Adrenal gland (tissue), 12 donors: Measurements from ENCODE around the gene ARVCF. TPM values are rescaled to one million over a fixed set of nuclear protein-coding genes. Genes with fewer than 3 reads are reported as not detected.
A peak's percentile ranks its signal among the peaks of the same experiment; 100 is the strongest.

ENCODE experiments used
- DNase-seq, 7 donors: peaks; one replicate each; pipeline ENCODE4 v3.0.0-alpha.2; 2019 to 2020
- H3K27ac ChIP-seq, 5 donors: fragments of 200-600 bp; sonication (generic) in 4 of 5; 1 replicate in 3 of 5; 2 replicates in 2 of 5; pipeline versions ENCODE4 v1.5.1 to v1.8.0; 2016 to 2020; ENCODE audit warnings: mild to moderate bottlenecking in 1 of 5
- H3K27me3 ChIP-seq: fragments of 200-600 bp; 2 replicates; pipeline ENCODE4 v1.8.0; 2021
- H3K36me3 ChIP-seq, 2 donors: fragments of 200-600 bp; replicated peaks in 1 of 2; 1 replicate in 1 of 2; 2 replicates in 1 of 2; pipeline versions ENCODE4 v1.5.1 to v1.8.0; 2018 to 2022
- H3K4me1 ChIP-seq, 2 donors: fragments of 200-600 bp; replicated peaks in 1 of 2; 1 replicate in 1 of 2; 2 replicates in 1 of 2; pipeline versions ENCODE4 v1.5.1 to v1.8.0; 2018 to 2021
- H3K4me3 ChIP-seq, 4 donors: fragments of 200-600 bp; sonication (generic) in 3 of 4; one replicate each; pipeline ENCODE4 v1.5.1; 2016 to 2018
- H3K9me3 ChIP-seq, 3 donors: fragments of 200-600 bp; sonication (generic) in 1 of 3; replicated peaks in 1 of 3; 1 replicate in 2 of 3; 2 replicates in 1 of 3; pipeline versions ENCODE4 v1.5.1 to v1.8.0; 2016 to 2021
- CTCF ChIP-seq, 6 experiments: fragments of 450-650 bp in 4 of 6; fragments of 200-600 bp in 2 of 6; sonication (generic) in 1 of 6; IDR thresholded peaks; 1 replicate in 5 of 6; 2 replicates in 1 of 6; pipeline versions ENCODE4 v1.5.1 to v1.8.0; 2016 to 2021; ENCODE audit warnings: antibody characterized with exemption in 6 of 6, mild to moderate bottlenecking in 2 of 6, moderate library complexity in 1 of 6
- POLR2A ChIP-seq, 2 donors: fragments of 450-650 bp; IDR thresholded peaks; one replicate each; pipeline ENCODE4 v1.6.1; 2017; ENCODE audit warnings: antibody characterized with exemption in 2 of 2, mild to moderate bottlenecking in 2 of 2, moderate library complexity in 1 of 2
- WGBS, 4 donors: extraction: QIAGEN DNeasy Blood & Tissue Kit in 2 of 4; methylation state at CpG; one replicate each; pipeline versions ENCODE4 v1.1.5 to v1.1.7; 2013 to 2017; 5-methylcytosine and 5-hydroxymethylcytosine counted together
- intact Hi-C, 2 donors: fragments of 100-400 bp; cut with DNase I; formaldehyde crosslinking; loops; one replicate each; pipeline versions ENCODE4 v1.14.1 to v1.15.0; 2022 to 2023
- polyA plus RNA-seq, 3 donors: library from polyadenylated mRNA; stranded (reverse); fragments of 200-250 nt in 2 of 3; fragments of 350-450 nt in 1 of 3; fragmentation: Illumina TruSeq in 1 of 3; extraction: RNeasy Lipid Tissue Mini Kit (QIAGEN cat#74804) in 1 of 3; gene quantifications; one replicate each; pipeline ENCODE4 v1.2.3, GENCODE V29; 2013 to 2014
- total RNA-seq, 9 donors: library from RNA; depleted of rRNA in 4 of 9; stranded (reverse); fragments of >200 nt in 4 of 9; fragments of 120-200 nt in 1 of 9; fragmentation: NEBNext Ultra II Directional in 1 of 9; extraction: Animal tissue kit (Norgen Biotek cat#: 25700) in 1 of 9; gene quantifications; one replicate each; pipeline versions ENCODE4 v1.1.0 to v1.2.4, GENCODE V29; 2013 to 2023
- donor health status: healthy with polysubstance abuse.
- donor health status: Bipolar disorder and iron deficiency.
- donor health status: DM: yes; HTN: yes; CAD: no.
- donor health status: DM: no; HTN: no; CAD: no.
- donor health status: DM: no; HTN: no; CAD: no.
- donor health status: DM: yes; HTN: yes; CAD: no.

ARVCF gene
- total and polyA plus RNA-seq, 12 donors: 1.2 to 74.8 (median 18.6) TPM

- H3K4me3 ChIP-seq: no peak overlapping the region
- no peaks in the 10 kb centered on the region for H3K9me3 ChIP-seq
- 84 to 94% (median 86%) methylated on average over 8 to 14 of the region's 14 CpGs for WGBS, 4 donors
- no peak for TF ChIP-seq POLR2A (IDR thresholded peaks at IDR 0.05)
- TF ChIP-seq CTCF (IDR thresholded peaks at IDR 0.05): no peak
- H3K27me3 ChIP-seq: no peaks in the 10 kb centered on the region
- no peak overlapping the region for H3K27ac ChIP-seq
- H3K4me1 ChIP-seq: peaks cover 0 to 14% of the 10 kb centered on the region in 2 donors
- intact Hi-C loops: no loop called here
- no peak for DNase-seq
- no peaks in the 10 kb centered on the region for H3K36me3 ChIP-seq
Observed at GRCh38 chr22:20000246-20001081, 16.2 kb downstream of the ARVCF start.

GRCh38 chr22:19998991-19999820 is 17.4 kb downstream of the ARVCF start:
- no peak for TF ChIP-seq CTCF (IDR thresholded peaks at IDR 0.05)
- no peak for TF ChIP-seq POLR2A (IDR thresholded peaks at IDR 0.05)
- H3K4me3 ChIP-seq: no peak overlapping the region
- H3K4me1 ChIP-seq: peaks cover 0 to 14% of the 10 kb centered on the region in 2 donors
- H3K27me3 ChIP-seq: no peaks in the 10 kb centered on the region
- H3K9me3 ChIP-seq: no peaks in the 10 kb centered on the region
- WGBS, 4 donors: 73 to 80% (median 77%) methylated on average over 6 to 8 of the region's 8 CpGs
- no peaks in the 10 kb centered on the region for H3K36me3 ChIP-seq
- intact Hi-C loops: no loop called here
- H3K27ac ChIP-seq: peak overlapping the region in 1 of 5 donors; percentile 64
- no peak for DNase-seq

GRCh38 chr22:19998232-19998951 is 18.2 kb downstream of the ARVCF start:
- TF ChIP-seq CTCF (IDR thresholded peaks at IDR 0.05): no peak
- TF ChIP-seq POLR2A (IDR thresholded peaks at IDR 0.05): no peak
- intact Hi-C loops: no loop called here
- DNase-seq: no peak
- Histone ChIP-seq H3K4me3 (no peak overlapping the region), H3K27me3 (no peaks in the 10 kb centered on the region), H3K9me3 (no peaks in the 10 kb centered on the region), H3K27ac (peak overlapping the region in 1 of 5 donors; percentile 64), H3K36me3 (no peaks in the 10 kb centered on the region), H3K4me1 (peaks cover 0 to 14% of the 10 kb centered on the region in 2 donors)
- 55 to 85% (median 70%) methylated on average over 4 to 16 of the region's 16 CpGs for WGBS, 4 donors
